Mesodermal cell (in vitro differentiated cells): ENCODE measurements around the gene ARID1B.

Experiments used
- H3K27ac ChIP-seq: 2 replicates; pipeline ENCODE4 v1.7.0; 2013; ENCODE audit warnings: mild to moderate bottlenecking, low read depth, low read length, moderate library complexity; ENCODE audit not compliant: severe bottlenecking
- H3K36me3 ChIP-seq: 2 replicates; pipeline ENCODE4 v1.7.1; 2013; ENCODE audit warnings: mild to moderate bottlenecking, low read length, moderate library complexity; ENCODE audit not compliant: control insufficient read depth, insufficient read depth
- H3K4me1 ChIP-seq: one replicate; pipeline ENCODE4 v1.7.1; 2013; ENCODE audit warnings: mild to moderate bottlenecking, low read length; ENCODE audit not compliant: insufficient read depth, control insufficient read depth, poor library complexity, severe bottlenecking
- H3K4me3 ChIP-seq: 2 replicates; pipeline ENCODE4 v1.7.0; 2013; ENCODE audit warnings: low read length, control low read depth, mild to moderate bottlenecking; ENCODE audit not compliant: insufficient read depth, poor library complexity, severe bottlenecking; ENCODE audit errors: extremely low read depth
- H3K9me3 ChIP-seq: 2 replicates; pipeline ENCODE4 v1.7.1; 2013; ENCODE audit warnings: mild to moderate bottlenecking, low read length, moderate library complexity; ENCODE audit not compliant: control insufficient read depth
- WGBS, 2 experiments: methylation state at CpG; one replicate each; pipeline ENCODE4 v1.1.5; 2013; ENCODE audit warnings: missing lambda C conversion rate in 2 of 2; ENCODE audit not compliant: insufficient coverage in 2 of 2; 5-methylcytosine and 5-hydroxymethylcytosine counted together

The ARID1B gene

DNA sequence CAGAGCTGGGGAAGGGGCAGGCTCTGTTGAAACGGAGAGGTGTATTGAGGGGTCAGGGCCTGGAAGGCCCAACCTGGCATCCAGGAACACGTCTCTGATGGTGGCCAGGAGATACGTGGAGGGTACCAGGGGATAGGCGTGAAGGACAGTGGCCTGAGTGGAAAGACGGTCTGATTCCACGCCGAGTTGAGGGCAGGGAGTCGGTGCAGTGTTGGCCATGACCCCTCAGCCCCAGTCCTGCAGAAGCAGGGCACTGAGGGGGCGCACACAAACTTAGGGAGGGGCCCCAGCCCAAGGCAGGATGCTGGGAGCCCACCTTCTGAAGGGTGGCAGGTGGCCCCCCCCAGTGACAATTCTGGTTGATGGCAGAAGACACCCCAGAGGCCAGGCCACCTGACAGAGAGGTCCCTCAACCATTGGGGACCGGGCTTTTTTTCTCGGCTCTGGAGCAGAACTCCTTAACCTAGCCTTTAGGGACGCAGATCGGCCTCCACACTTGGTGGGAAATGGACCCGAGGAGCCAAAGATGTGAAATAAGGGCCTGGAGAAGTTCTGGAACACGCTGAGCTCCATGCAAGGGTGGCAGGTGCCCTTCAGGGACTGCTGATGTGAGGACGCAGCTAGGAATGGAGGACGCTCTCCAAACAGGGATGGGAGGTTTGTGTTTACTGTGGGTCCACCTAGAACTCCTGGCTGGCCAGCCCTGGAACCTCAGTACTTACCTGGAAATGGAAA is 455.1 kb downstream of the ARID1B start:
- no peaks in the 10 kb centered on the region for H3K9me3 ChIP-seq
- no peak overlapping the region for H3K27ac ChIP-seq
- H3K36me3 ChIP-seq, result no peaks in the 10 kb centered on the region
- WGBS, 2 experiments, result 94 to 96% methylated on average over 16 to 17 of the region's 17 CpGs
- peaks cover 3% of the 10 kb centered on the region for H3K4me1 ChIP-seq
- no peak overlapping the region for H3K4me3 ChIP-seq

DNA sequence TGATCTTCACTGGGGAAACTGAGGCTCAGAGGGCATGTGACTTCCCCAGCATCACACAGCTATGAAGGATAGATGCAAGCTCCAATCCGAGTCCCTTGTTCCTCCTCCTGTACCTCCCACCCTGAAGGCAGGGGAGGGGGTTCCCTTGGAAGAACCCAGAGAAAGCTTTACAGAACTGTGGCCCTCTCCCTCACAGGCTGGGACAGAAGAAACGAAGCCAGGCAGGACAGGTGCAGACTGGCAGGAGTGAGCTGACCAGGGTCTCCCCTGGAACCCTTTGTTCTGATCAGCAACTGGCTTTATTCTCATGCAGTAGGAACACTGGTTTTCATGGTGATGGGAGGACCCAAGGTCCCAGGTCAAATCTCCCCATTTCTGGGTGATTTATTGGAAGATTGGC is 456.0 kb downstream of the ARID1B start:
- 67 to 100% methylated on average over 1 of the region's 2 CpGs for WGBS, 2 experiments
- no peak overlapping the region for H3K27ac ChIP-seq
- no peaks in the 10 kb centered on the region for H3K9me3 ChIP-seq
- H3K36me3 ChIP-seq, result no peaks in the 10 kb centered on the region
- H3K4me3 ChIP-seq, result no peak overlapping the region
- peaks cover 3% of the 10 kb centered on the region for H3K4me1 ChIP-seq

DNA sequence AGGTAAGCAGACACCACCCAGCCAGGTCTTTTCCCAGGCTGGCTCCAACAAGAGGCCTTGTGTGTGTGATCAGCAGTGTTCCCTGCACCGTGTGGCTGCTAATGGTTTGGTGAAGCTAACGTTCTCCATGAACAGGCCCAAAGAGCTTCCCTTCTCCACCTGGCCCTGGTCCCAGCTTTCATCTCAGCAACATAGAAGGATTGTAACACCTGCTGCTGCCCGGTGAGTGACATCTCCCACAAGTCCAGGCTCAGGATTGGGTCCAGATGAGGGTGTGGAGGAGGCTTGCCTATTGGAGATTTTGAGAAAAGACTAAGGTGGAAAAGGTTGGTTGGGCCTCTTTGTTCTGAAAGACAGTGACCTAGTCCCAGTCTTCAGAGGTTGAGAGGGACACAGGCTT is 456.5 kb downstream of the ARID1B start:
- peaks cover 3% of the 10 kb centered on the region for H3K4me1 ChIP-seq
- WGBS, 2 experiments, result 83 to 90% methylated on average over 2 of the region's 3 CpGs
- H3K36me3 ChIP-seq, result no peaks in the 10 kb centered on the region
- no peak overlapping the region for H3K4me3 ChIP-seq
- no peak overlapping the region for H3K27ac ChIP-seq
- H3K9me3 ChIP-seq, result no peaks in the 10 kb centered on the region

DNA sequence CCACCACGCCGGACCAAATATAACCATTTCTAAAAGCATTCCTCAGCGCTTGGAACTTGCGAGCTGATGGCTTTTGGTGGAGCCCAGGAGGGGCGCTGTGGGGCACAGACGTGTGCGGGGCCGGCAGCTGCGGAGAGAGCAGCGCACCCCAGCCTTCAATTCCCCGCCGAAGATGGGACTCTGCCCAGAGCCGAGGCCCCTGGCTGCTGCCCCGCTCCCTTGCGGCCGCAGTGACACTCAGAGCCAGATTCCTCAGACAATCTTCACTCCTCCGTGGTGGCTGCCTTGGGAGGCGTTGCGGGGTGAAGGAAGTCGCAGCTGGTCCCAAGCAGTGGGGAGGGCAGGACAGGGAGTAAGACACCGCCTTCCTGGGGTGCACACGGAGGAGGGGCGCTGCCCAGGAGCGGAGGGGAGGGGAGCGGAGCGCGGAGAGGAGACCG is 458.4 kb downstream of the ARID1B start:
- Histone ChIP-seq H3K4me1 (peaks cover 8% of the 10 kb centered on the region), H3K36me3 (no peaks in the 10 kb centered on the region), H3K4me3 (peak overlapping the region; percentile 35), H3K9me3 (no peaks in the 10 kb centered on the region), H3K27ac (no peak overlapping the region)
- WGBS, 2 experiments, result 1 to 3% methylated on average over 18 to 23 of the region's 28 CpGs

GRCh38 chr6:157236040-157236725 is 459.0 kb downstream of the ARID1B start:
- Histone ChIP-seq H3K4me3 (peak overlapping the region; percentile 35), H3K27ac (no peak overlapping the region), H3K36me3 (no peaks in the 10 kb centered on the region), H3K9me3 (no peaks in the 10 kb centered on the region), H3K4me1 (peaks cover 8% of the 10 kb centered on the region)
- 1 to 2% methylated on average over 66 to 71 of the region's 76 CpGs for WGBS, 2 experiments

DNA sequence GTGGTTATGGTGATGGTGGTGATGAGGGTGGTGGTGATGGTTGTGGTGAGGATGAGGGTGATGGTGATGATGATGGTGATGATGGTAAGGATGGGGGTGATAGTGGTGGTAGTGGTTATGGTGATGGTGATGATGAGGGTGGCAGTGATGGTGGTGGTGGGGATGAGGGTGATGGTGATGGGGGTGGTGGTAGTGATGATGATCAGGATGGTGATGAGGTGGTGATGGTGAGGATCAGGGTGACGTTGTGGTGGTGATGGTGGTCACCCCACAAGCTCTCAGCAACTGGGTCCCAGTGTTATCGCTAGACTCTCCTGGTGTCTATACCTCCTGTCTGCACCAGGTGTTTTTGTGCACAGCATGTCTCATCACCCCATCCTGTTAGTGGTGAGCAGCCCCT is 461.2 kb downstream of the ARID1B start:
- Histone ChIP-seq H3K4me1 (peaks cover 8% of the 10 kb centered on the region), H3K4me3 (no peak overlapping the region), H3K9me3 (no peaks in the 10 kb centered on the region), H3K36me3 (no peaks in the 10 kb centered on the region), H3K27ac (no peak overlapping the region)
- WGBS, 2 experiments, result no CpG with 5 or more reads among the region's 2 CpGs

DNA sequence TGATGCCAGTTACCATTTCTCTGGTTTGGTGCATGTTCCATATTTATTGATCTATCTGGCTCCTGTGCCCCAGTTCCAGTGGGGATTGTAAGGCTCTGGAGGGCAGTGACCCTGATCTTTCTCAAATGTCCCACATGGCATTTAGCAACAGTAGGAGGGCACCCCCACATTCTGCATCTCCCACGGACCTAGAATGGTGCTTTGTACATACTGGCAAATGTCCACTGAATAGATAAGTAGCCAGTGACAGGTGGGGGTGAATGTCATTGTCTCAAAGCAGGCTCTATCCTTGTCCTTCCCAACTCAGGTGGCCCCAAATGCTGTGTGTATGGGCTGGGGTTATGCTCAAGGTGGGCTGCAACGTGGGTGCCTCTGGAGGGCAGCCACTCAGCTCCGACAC is 462.0 kb downstream of the ARID1B start:
- Histone ChIP-seq H3K4me1 (peaks cover 8% of the 10 kb centered on the region), H3K36me3 (no peaks in the 10 kb centered on the region), H3K27ac (no peak overlapping the region), H3K9me3 (no peaks in the 10 kb centered on the region), H3K4me3 (no peak overlapping the region)
- WGBS, 2 experiments, result 100% methylated on average over 1 of the region's 3 CpGs

- Histone ChIP-seq H3K36me3 (no peaks in the 10 kb centered on the region), H3K9me3 (no peaks in the 10 kb centered on the region), H3K27ac (no peak overlapping the region), H3K4me1 (peaks cover 8% of the 10 kb centered on the region), H3K4me3 (no peak overlapping the region)
- WGBS, 2 experiments, result 99 to 100% methylated on average over 6 to 8 of the region's 12 CpGs
These were observed 462.5 kb downstream of the ARID1B start for GRCh38 chr6:157239671-157240058.

GRCh38 chr6:157240059-157240959 is 463.1 kb downstream of the ARID1B start:
- Histone ChIP-seq H3K27ac (no peak overlapping the region), H3K36me3 (no peaks in the 10 kb centered on the region), H3K4me3 (no peak overlapping the region), H3K9me3 (no peaks in the 10 kb centered on the region), H3K4me1 (peaks cover 7% of the 10 kb centered on the region)
- 84 to 88% methylated on average over 22 to 26 of the region's 28 CpGs for WGBS, 2 experiments

GRCh38 chr6:157240960-157241311 is 463.8 kb downstream of the ARID1B start:
- Histone ChIP-seq H3K4me1 (peaks cover 5% of the 10 kb centered on the region), H3K27ac (no peak overlapping the region)
- 88 to 91% methylated on average over 8 to 10 of the region's 10 CpGs for WGBS, 2 experiments

More at GRCh38 chr6:157240960-157241311, 463.8 kb downstream of the ARID1B start:
- H3K36me3 ChIP-seq, result no peaks in the 10 kb centered on the region
- no peaks in the 10 kb centered on the region for H3K9me3 ChIP-seq
- no peak overlapping the region for H3K4me3 ChIP-seq
